Lower leg skin (tissue), 4 donors: ENCODE data around the gene KRTAP15-1. TPM values are rescaled to one million over a fixed set of nuclear protein-coding genes. Genes with fewer than 3 reads are reported as not detected.

ENCODE experiments used
- total RNA-seq, 4 donors: library from RNA; depleted of rRNA; stranded (reverse); fragments of >200 nt; gene quantifications; one replicate each; pipeline ENCODE4 v1.1.0, GENCODE V29; 2016

KRTAP15-1 gene
- total RNA-seq, 4 donors from 2014 or later: not detected

Other genes with a start within 250 kb of the KRTAP15-1 start
- 10 to 100 TPM; 15.2 to 32.3 (median 18.9) TPM for gene CLDN8, start 224.2 kb upstream of the KRTAP15-1 start, total RNA-seq
- gene KRTAP24-1, start 157.3 kb upstream of the KRTAP15-1 start, total RNA-seq: 10 to 100 TPM in 1 of 4 donors, under 1 TPM in 1, not detected in 2; 0.17 to 10.0 TPM
- gene KRTAP25-1, start 150.8 kb upstream of the KRTAP15-1 start, total RNA-seq: not detected
- gene KRTAP26-1, start 120.0 kb upstream of the KRTAP15-1 start, total RNA-seq: 1 to 10 TPM in 1 of 4 donors, not detected in 3; 7.8 TPM
- gene KRTAP27-1, start 102.6 kb upstream of the KRTAP15-1 start, total RNA-seq: not detected
- gene KRTAP23-1, start 91.7 kb upstream of the KRTAP15-1 start, total RNA-seq: not detected
- gene KRTAP13-2, start 68.0 kb upstream of the KRTAP15-1 start, total RNA-seq: 1 to 10 TPM in 1 of 4 donors, not detected in 3; 3.2 TPM
- 1 to 10 TPM in 1 of 4 donors, under 1 TPM in 1, not detected in 2; 0.89 to 3.3 TPM for gene KRTAP13-1, start 44.2 kb upstream of the KRTAP15-1 start, total RNA-seq
- gene KRTAP13-3, start 14.3 kb upstream of the KRTAP15-1 start, total RNA-seq: not detected
- gene KRTAP13-4, start 10.1 kb upstream of the KRTAP15-1 start, total RNA-seq: not detected
- gene KRTAP19-1, start 40.1 kb downstream of the KRTAP15-1 start, total RNA-seq: 10 to 100 TPM in 1 of 4 donors, under 1 TPM in 1, not detected in 2; 0.59 to 18.3 TPM
- gene KRTAP19-2, start 47.2 kb downstream of the KRTAP15-1 start, total RNA-seq: 1 to 10 TPM in 1 of 4 donors, not detected in 3; 1.8 TPM
- 10 to 100 TPM in 1 of 4 donors, under 1 TPM in 1, not detected in 2; 0.97 to 17.1 TPM for gene KRTAP19-3, start 51.7 kb downstream of the KRTAP15-1 start, total RNA-seq
- not detected for gene KRTAP19-4, start 56.9 kb downstream of the KRTAP15-1 start, total RNA-seq
- gene KRTAP19-5, start 61.9 kb downstream of the KRTAP15-1 start, total RNA-seq: 10 to 100 TPM in 2 of 4 donors, not detected in 2; 12.7 to 57.9 TPM
- gene KRTAP19-6, start 101.6 kb downstream of the KRTAP15-1 start, total RNA-seq: not detected
- gene KRTAP19-7, start 121.0 kb downstream of the KRTAP15-1 start, total RNA-seq: 1 to 10 TPM in 1 of 4 donors, not detected in 3; 1.5 TPM
- not detected for gene KRTAP22-2, start 150.1 kb downstream of the KRTAP15-1 start, total RNA-seq
- not detected for gene KRTAP6-3, start 152.2 kb downstream of the KRTAP15-1 start, total RNA-seq
- gene KRTAP6-2, start 158.6 kb downstream of the KRTAP15-1 start, total RNA-seq: not detected
- gene KRTAP22-1, start 160.8 kb downstream of the KRTAP15-1 start, total RNA-seq: not detected
- gene KRTAP6-1, start 173.7 kb downstream of the KRTAP15-1 start, total RNA-seq: 10 to 100 TPM in 1 of 4 donors, not detected in 3; 14.9 TPM
- not detected for gene KRTAP20-1, start 176.2 kb downstream of the KRTAP15-1 start, total RNA-seq
- gene KRTAP20-4, start 180.4 kb downstream of the KRTAP15-1 start, total RNA-seq: not detected
- 10 to 100 TPM in 1 of 4 donors, 1 to 10 TPM in 1, not detected in 2; 3.2 to 12.9 TPM for gene KRTAP20-2, start 194.9 kb downstream of the KRTAP15-1 start, total RNA-seq
- not detected for gene KRTAP20-3, start 202.6 kb downstream of the KRTAP15-1 start, total RNA-seq